Endothelial cell of umbilical vein (primary cell): ENCODE results near the gene MPPE1.

Experiments
- CTCF ChIP-seq, 2 donors: IDR thresholded peaks; 1 replicate in 1 of 2; 2 replicates in 1 of 2; pipeline ENCODE4 v1.5.1; 2011; ENCODE audit warnings: low read length in 2 of 2, mild to moderate bottlenecking in 2 of 2, moderate library complexity in 2 of 2, control low read depth in 1 of 2, inconsistent platforms in 1 of 2, low read depth in 1 of 2; ENCODE audit not compliant: insufficient read depth in 1 of 2; ENCODE audit errors: extremely low read depth in 1 of 2
- EZH2 ChIP-seq: IDR thresholded peaks from 2 replicates; pipeline ENCODE4 v1.6.1; 2012; ENCODE audit warnings: borderline replicate concordance, low read depth, mild to moderate bottlenecking, moderate library complexity, low read length, inconsistent platforms; ENCODE audit not compliant: severe bottlenecking
- FOS ChIP-seq: IDR thresholded peaks from 2 replicates; pipeline ENCODE4 v1.6.1; 2011; ENCODE audit warnings: mild to moderate bottlenecking, low read length, moderate library complexity, borderline replicate concordance; ENCODE audit not compliant: insufficient read depth
- MYC ChIP-seq: IDR thresholded peaks from one replicate; pipeline ENCODE4 v1.6.1; 2011; ENCODE audit warnings: mild to moderate bottlenecking, low read depth, low read length
- POLR2A ChIP-seq: IDR thresholded peaks from 2 replicates; pipeline ENCODE4 v1.6.1; 2012; ENCODE audit warnings: low read depth, mild to moderate bottlenecking, control low read depth, low read length
- POLR2AphosphoS5 ChIP-seq: IDR thresholded peaks from 2 replicates; pipeline ENCODE4 v1.6.1; 2012; ENCODE audit warnings: low read depth, mild to moderate bottlenecking, control low read depth, low read length, moderate library complexity; ENCODE audit not compliant: insufficient read depth

- TF ChIP-seq CTCF (IDR thresholded peaks at IDR 0.05; ENCODE audit: extremely low read depth in 1 of 2, insufficient read depth in 1 of 2, low read depth in 1 of 2, low read length in 2 of 2) (no peak), POLR2A (no peak), POLR2AphosphoS5 (no peak), EZH2 (no peak), FOS (no peak), MYC (no peak)
These were observed 40.9 kb upstream of the MPPE1 start for GRCh38 chr18:11948852-11949523.
